GM11168 (cell line): ENCODE data around the gene ALG13.
"Not testable (repeated sequence)": the region's sequence is repeated elsewhere in the genome, so short reads cannot be mapped to it uniquely, and the experiment has no call there.

Experiments used
- in situ Hi-C: fragments of 300-500 bp; cut with MboI; formaldehyde crosslinking; loops from one replicate; pipeline ENCODE4 v1.12.0; 2022; ENCODE audit warnings: low sequenced_read_pairs; ENCODE audit not compliant: unreplicated experiment

ALG13 gene

DNA sequence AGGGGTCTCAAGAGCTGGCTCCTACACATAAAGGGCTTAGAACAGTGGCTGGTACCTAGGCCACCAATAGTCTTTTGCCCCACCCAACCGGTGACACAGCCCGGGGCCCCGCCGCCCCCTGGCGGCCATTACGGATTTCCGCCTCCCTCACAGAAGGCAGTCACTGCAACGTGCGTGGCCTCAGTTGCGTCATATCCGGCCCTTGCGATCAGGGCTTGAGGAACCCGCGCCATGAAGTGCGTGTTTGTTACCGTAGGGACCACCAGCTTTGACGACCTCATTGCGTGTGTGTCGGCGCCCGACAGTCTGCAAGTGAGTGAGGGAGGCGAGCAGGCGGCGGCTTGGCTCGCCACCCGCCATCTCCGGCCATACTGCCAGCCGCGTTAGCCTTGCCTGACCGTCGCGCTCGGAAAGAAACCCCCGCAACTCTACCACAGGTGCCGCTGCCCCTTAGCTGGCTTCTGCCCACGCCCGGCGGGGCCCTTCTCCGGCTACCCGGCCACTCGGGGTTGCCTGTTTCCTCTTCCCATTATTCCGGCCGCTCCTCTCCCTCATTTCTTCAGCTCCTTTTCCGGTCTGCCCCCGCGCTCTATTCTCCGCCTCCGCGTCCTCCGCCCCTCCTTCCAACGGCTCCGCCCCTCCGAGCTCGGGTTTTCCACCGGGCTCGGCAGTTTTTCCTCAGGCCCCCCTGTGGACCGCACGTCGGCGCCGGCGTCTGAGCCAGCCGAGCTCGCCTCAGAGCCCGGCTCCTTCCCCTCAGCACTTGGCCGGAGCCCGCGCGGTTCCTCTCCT lies at the start of gene ALG13:
Gene ALG13 (plus strand): TSS at position 183 of the 792 bp plus-strand sequence. CDS start 49 bp downstream, at position 232.
- in situ Hi-C loops: no loop called here

DNA sequence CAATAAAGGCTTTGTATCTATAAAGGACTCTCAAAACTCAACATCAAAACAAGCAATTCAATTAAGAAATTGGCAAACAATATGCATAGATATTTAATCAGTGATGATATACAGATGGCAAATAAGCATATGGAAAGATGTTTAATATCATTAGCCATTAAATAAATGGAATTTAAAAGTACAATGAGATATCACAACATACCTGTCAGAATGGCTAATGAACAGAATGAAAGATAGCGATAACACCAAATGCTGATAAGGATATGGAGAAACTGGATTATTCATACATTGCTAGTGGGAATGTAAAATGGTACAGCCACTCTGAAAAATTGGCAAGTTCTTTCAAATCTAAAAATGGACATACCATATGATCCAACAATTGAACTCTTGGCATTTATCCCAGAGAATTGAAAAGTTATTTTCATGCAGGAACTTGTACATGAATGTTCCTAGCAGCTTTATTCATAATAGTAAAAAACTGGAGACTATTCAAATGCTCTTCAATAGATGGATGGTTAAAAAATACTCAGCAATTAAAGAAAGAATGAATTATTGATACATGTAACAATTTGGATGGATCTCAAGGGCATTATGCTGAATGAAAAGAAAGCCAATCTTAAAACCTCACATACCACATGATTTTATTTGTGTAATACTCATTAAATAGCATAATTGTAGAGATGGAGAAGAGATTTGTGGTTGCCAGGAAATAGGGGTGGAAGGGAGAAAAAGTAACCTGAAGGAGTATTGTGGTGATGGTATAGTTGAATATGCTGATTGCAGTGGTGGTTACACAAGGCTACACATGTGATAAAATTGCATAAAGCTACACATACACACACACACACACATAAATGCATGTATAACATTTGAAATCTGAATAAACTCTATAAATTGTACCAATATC lies 45.9 kb upstream of the ALG13 start:
- in situ Hi-C loops: no loop called here

GRCh38 chrX:111641969-111642368 lies 39.0 kb upstream of the ALG13 start:
- in situ Hi-C loops: no loop called here

DNA sequence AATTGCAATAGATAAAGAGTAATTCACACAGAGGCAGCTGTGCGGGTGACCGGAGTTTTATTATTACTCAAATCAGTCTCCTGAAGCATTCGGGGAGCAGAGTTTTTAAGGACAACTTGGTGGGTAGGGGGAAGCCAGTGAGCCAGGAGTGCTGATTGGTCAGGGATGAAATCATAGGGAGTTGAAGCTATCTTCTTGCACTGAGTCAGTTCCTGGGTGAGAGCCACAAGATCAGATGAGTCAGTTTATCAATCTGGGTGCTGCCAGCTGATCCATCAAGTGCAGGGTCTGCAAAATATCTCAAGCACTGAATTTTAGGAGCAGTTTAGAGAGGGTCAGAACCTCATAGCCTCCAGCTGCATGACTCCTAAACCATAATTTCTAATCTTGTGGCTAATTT lies 35.8 kb upstream of the ALG13 start:
- in situ Hi-C loops: not testable (repeated sequence)

GRCh38 chrX:111645607-111646006 lies 35.4 kb upstream of the ALG13 start:
- in situ Hi-C loops: no loop called here

- in situ Hi-C loops: no loop called here
Measured at GRCh38 chrX:111646515-111646914, 34.5 kb upstream of the ALG13 start.

- in situ Hi-C loops: no loop called here
Measured at GRCh38 chrX:111648802-111649201, 32.2 kb upstream of the ALG13 start.

DNA sequence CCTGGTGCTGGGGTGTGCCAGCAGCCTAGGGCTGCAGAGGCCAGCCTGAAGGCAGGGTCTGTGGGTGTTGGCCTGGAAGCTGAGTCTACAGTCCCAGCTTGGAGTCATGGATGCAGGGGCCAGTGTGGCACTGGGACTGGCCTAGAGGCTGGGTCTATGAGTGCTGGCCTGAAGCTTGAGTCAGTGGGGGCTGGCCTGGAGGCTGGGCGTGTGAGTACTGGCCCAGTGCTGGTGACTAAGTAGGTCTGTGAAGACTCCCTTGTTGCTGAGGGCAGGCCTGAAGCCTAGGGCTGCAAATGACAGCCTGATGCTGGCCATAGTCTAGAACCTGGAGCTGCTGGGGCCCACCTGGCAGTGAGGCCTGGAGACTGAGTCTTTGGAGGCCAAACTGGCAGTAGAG lies 31.3 kb upstream of the ALG13 start:
- in situ Hi-C loops: no loop called here

GRCh38 chrX:111650845-111651244 lies 30.1 kb upstream of the ALG13 start:
- in situ Hi-C loops: no loop called here

DNA sequence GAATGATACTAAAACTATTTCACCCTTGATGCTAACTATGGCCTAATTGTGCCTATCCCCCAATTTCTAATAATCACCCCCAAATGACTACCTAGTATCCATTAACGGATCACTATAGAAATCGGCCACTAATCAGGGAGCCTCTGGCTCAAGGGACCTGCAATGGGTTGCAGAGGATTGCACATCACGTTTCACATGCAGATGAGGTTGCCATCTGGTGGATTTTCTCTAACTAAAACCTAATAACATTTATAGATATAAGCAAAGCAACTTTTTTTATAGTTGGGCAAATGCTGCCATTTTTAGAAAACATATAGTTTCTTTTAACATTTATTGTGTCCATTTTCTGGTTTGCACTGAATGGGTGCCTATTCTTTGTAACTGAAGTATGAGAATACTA lies 28.3 kb upstream of the ALG13 start:
- in situ Hi-C loops: no loop called here

- in situ Hi-C loops: no loop called here
Measured at GRCh38 chrX:111661241-111661640, 19.7 kb upstream of the ALG13 start.

- in situ Hi-C loops: no loop called here
Measured at GRCh38 chrX:111662292-111662691, 18.7 kb upstream of the ALG13 start.

- in situ Hi-C loops: no loop called here
Measured at GRCh38 chrX:111671668-111672067, 9.3 kb upstream of the ALG13 start.

- in situ Hi-C loops: no loop called here
Measured at GRCh38 chrX:111687305-111687704, 6.3 kb downstream of the ALG13 start.

DNA sequence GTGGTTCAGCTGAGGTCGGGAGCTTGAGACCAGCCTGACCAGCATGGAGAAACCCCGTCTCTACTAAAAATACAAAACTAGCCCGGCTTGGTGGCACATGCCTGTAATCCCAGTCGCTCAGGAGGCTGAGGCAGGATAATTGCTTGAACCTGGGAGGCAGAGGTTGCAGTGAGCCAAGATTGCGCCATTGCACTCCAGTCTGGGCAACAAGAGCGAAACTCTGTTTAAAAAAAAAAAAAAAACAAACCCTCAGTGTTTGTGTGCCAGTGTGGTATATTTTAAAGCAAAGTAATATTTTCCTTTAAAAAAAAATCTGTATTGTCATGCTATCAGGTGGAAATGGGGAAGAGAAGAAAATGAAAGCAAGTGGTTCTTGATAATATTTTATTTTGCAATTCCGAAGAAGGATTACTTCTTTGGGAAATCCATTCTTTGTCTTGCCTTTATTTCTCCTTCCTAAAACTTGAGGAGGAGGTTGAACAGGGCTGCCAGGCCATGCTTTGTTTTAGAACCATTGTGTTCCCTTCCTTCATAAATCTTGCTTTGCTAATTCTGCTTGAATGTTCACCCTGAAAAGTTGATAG lies 14.4 kb downstream of the ALG13 start:
- in situ Hi-C loops: no loop called here

GRCh38 chrX:111719426-111720210 lies 38.6 kb downstream of the ALG13 start:
- in situ Hi-C loops: no loop called here

DNA sequence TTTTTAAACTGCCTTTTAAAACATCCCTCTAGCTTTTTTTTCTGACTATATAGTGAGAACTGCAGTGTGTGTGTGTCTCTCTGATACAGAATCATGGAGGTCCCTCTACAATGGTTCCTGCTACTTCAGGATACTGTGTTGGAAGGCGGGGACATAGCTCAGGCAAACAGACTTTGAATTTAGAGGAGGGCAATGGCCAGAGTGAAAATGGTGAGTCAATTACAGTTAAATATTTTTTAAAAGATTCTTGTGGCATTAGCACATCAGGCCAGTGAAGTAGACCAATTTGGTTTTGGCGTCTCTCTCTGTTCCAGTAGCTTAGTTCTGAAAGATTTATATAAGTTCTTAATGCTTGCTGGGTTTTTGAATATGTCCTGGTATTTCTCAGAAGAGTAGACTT lies 47.1 kb downstream of the ALG13 start:
- in situ Hi-C loops: no loop called here

- in situ Hi-C loops: no loop called here
Measured at GRCh38 chrX:111731351-111731750, 50.4 kb downstream of the ALG13 start.

DNA sequence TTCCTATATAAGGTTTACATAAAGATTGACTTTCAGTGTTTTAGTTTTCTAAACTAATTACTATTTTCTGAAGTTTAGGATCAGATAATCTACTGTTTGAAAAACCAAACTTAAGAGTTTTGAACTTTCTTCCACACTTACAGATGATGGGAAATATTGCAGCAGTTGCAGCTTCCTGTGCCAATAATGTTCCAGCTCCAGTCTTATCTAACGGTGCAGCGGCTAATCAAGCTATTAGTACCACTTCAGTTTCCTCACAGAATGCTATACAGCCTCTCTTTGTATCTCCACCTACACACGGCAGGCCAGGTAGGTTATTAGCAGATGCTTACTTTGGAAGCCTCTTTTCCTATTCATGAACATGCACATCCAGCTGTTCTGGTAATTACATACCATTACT lies 55.6 kb downstream of the ALG13 start:
- in situ Hi-C loops: no loop called here

DNA sequence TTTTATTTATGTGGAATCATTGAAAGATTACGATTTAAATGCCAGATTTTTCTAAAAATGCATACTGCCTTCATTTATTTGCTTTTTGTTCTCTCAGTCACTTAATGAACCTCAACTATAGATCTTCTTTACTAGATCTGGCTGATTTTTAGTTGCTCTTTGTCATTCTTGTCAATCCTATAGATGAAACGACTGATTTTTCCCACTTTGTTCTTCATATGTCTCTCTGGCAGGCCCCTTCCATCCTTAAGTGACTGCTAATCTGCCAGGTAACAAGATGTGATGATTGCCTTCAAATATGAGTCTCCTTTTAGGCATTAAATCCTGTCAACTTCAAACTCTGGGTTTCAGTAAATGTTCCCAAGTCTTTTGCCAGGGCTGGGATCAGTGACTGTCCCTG lies 61.0 kb downstream of the ALG13 start:
- in situ Hi-C loops: no loop called here
